HTR-8/SVneo (cell line): Measurements from ENCODE around the gene CNP.
A peak's percentile ranks its signal among the peaks of the same experiment; 100 is the strongest.
"Not testable (repeated sequence)": the region's sequence is repeated elsewhere in the genome, so short reads cannot be mapped to it uniquely, and the experiment has no call there.

Experiments used
- DNase-seq: peaks from one replicate; pipeline ENCODE4 v3.0.0; 2011; ENCODE audit warnings: low spot score, mixed read lengths; ENCODE audit not compliant: insufficient read length
- FAIRE-seq: peaks from 2 replicates; lab custom pipeline; 2011; peaks lifted over from hg19 to GRCh38; lab: Jason Lieb, UNC

The CNP gene

GRCh38 chr17:42000413-42001133 is 34.0 kb downstream of the CNP start:
- no peak for FAIRE-seq
- DNase-seq: no peak

- DNase-seq: no peak
- no peak for FAIRE-seq
These were observed 35.1 kb downstream of the CNP start for GRCh38 chr17:42001729-42002128.

GRCh38 chr17:42002175-42002791 is 35.7 kb downstream of the CNP start:
- FAIRE-seq (no peak), DNase-seq (no peak)

- DNase-seq (no peak), FAIRE-seq (no peak)
These were observed 36.3 kb downstream of the CNP start for GRCh38 chr17:42002792-42003301.

GRCh38 chr17:42005166-42005565 is 38.6 kb downstream of the CNP start:
- FAIRE-seq (no peak), DNase-seq (no peak)

- FAIRE-seq: no peak
- no peak for DNase-seq
These were observed 42.6 kb downstream of the CNP start for GRCh38 chr17:42009170-42009569.

- FAIRE-seq, DNase-seq: not testable (repeated sequence)
These were observed 43.7 kb downstream of the CNP start for GRCh38 chr17:42010266-42010680.

GRCh38 chr17:42010898-42011516 is 44.4 kb downstream of the CNP start:
- peak; percentile 63 for DNase-seq
- no peak for FAIRE-seq

- DNase-seq, FAIRE-seq: not testable (repeated sequence)
These were observed 45.8 kb downstream of the CNP start for GRCh38 chr17:42012363-42012762.

GRCh38 chr17:42013740-42014139 is 47.1 kb downstream of the CNP start:
- not testable (repeated sequence) for FAIRE-seq, DNase-seq

GRCh38 chr17:42016411-42016831 is 49.8 kb downstream of the CNP start:
- no peak for FAIRE-seq

GRCh38 chr17:42016941-42017865 is 50.6 kb downstream of the CNP start, which contains the start of gene DNAJC7:
Gene DNAJC7, minus strand, starts transcription at chr17:42017439. Its CDS starts 23 bp downstream, at chr17:42017416.
- FAIRE-seq (peak; percentile 92), DNase-seq (peak; percentile 93)

More at GRCh38 chr17:42016411-42016831, 49.8 kb downstream of the CNP start:
- no peak for DNase-seq

- FAIRE-seq (no peak), DNase-seq (no peak)
These were observed 51.2 kb downstream of the CNP start for GRCh38 chr17:42017866-42018200.

GRCh38 chr17:42018339-42018738 is 51.7 kb downstream of the CNP start:
- FAIRE-seq: no peak

GRCh38 chr17:42018988-42019387 is 52.4 kb downstream of the CNP start:
- DNase-seq (no peak), FAIRE-seq (no peak)

More at GRCh38 chr17:42018339-42018738, 51.7 kb downstream of the CNP start:
- no peak for DNase-seq

GRCh38 chr17:42019509-42020404 is 53.2 kb downstream of the CNP start, which contains the start of gene NKIRAS2:
Gene NKIRAS2, plus strand, starts transcription at chr17:42020090. Its CDS starts 1,488 bp downstream, at chr17:42021578.
- peak; percentile 97 for DNase-seq
- FAIRE-seq: peak; percentile 40

GRCh38 chr17:42020845-42021244 is 54.2 kb downstream of the CNP start:
- DNase-seq, FAIRE-seq: not testable (repeated sequence)

GRCh38 chr17:42023524-42024349 is 57.1 kb downstream of the CNP start:
- DNase-seq: no peak
- FAIRE-seq: no peak
